Panc1 (cell line): ENCODE results near the gene PYM1. TPM values are rescaled to one million over a fixed set of nuclear protein-coding genes. Genes with fewer than 3 reads are reported as not detected.

Experiments
- ATAC-seq: fragments of 200-7000 bp; cut with Tn5 transposase; 2 replicates; pipeline ENCODE4 v1.9.1; 2020; ENCODE audit warnings: mild to moderate bottlenecking, moderate library complexity
- BruUV-seq: library from RNA; stranded (reverse); fragments of 400-500 nt; replicated peaks from 2 replicates; lab custom pipeline; 2021; lab: Mats Ljungman, UMichigan
- CTCF ChIA-PET: fragments of 300-600 bp; sonication (Branson Sonifier 250); formaldehyde crosslinking; loops from one replicate; lab custom pipeline; 2022; ENCODE audit warnings: antibody characterized with exemption; lab: Charles Lee
- POLR2A ChIA-PET: fragments of 300-600 bp; sonication (Branson Sonifier 250); formaldehyde crosslinking; loops from one replicate; lab custom pipeline; 2022; ENCODE audit warnings: antibody characterized with exemption; lab: Charles Lee
- DNase-seq: peaks from one replicate; pipeline ENCODE4 v3.0.0-alpha.2; 2010; ENCODE audit warnings: low read depth, low spot score
- H3K27ac ChIP-seq: 2 replicates; pipeline ENCODE4 v1.5.1; 2011; ENCODE audit warnings: mild to moderate bottlenecking, low read length, inconsistent platforms
- H3K27me3 ChIP-seq: fragments of 200-500 bp; sonication (Bioruptor generic); 2 replicates; pipeline ENCODE4 v1.6.0; 2014; ENCODE audit warnings: low read length, inconsistent platforms; ENCODE audit not compliant: control insufficient read depth, insufficient read depth
- H3K36me3 ChIP-seq: fragments of 200-500 bp; sonication (Bioruptor generic); 2 replicates; pipeline ENCODE4 v1.5.1; 2014; ENCODE audit warnings: inconsistent platforms, mild to moderate bottlenecking, low read length, moderate library complexity; ENCODE audit not compliant: control insufficient read depth, insufficient read depth
- H3K4me1 ChIP-seq: 2 replicates; pipeline ENCODE4 v1.5.1; 2011; ENCODE audit warnings: inconsistent platforms, mild to moderate bottlenecking, low read length, moderate library complexity; ENCODE audit not compliant: control insufficient read depth, insufficient read depth
- H3K4me3 ChIP-seq, 2 experiments: 2 replicates each; pipeline ENCODE4 v1.5.1; 2011 to 2012; ENCODE audit warnings: low read depth in 2 of 2, low read length in 2 of 2, mild to moderate bottlenecking in 2 of 2, inconsistent platforms in 1 of 2, moderate library complexity in 1 of 2
- H3K9me3 ChIP-seq: fragments of 200-500 bp; sonication (Bioruptor generic); 2 replicates; pipeline ENCODE4 v1.5.1; 2014; ENCODE audit warnings: low read depth, mild to moderate bottlenecking, inconsistent platforms, low read length, moderate library complexity; ENCODE audit not compliant: control insufficient read depth, insufficient read depth
- POLR2AphosphoS5 ChIP-seq: IDR thresholded peaks from 2 replicates; pipeline ENCODE4 v1.6.1; 2012; ENCODE audit warnings: mild to moderate bottlenecking, low read depth, low read length, moderate library complexity
- REST ChIP-seq, 2 experiments: IDR thresholded peaks; 2 replicates each; pipeline ENCODE4 v1.6.1; 2011 to 2012; ENCODE audit warnings: low read depth in 2 of 2, control low read depth in 1 of 2, low read length in 1 of 2, mild to moderate bottlenecking in 1 of 2, moderate library complexity in 1 of 2; ENCODE audit not compliant: insufficient read depth in 1 of 2
- SIN3A ChIP-seq: IDR thresholded peaks from 2 replicates; pipeline ENCODE4 v1.6.1; 2012; ENCODE audit warnings: low read depth, mild to moderate bottlenecking, low read length, moderate library complexity, borderline replicate concordance; ENCODE audit not compliant: insufficient read depth
- TCF7L2 ChIP-seq: IDR thresholded peaks from 2 replicates; pipeline ENCODE4 v1.6.1; 2011; ENCODE audit warnings: mild to moderate bottlenecking, low read depth, low read length, inconsistent platforms
- in situ Hi-C: cut with HindIII; loops from 2 replicates; pipeline ENCODE4 v1.10.0; 2016; ENCODE audit warnings: low sequenced_read_pairs, low pct_unique_long_range_greater_than_20kb
- intact Hi-C: fragments of 100-400 bp; cut with micrococcal nuclease; formaldehyde crosslinking; loops from one replicate; pipeline ENCODE4 v1.10.0; 2022; ENCODE audit not compliant: unreplicated experiment
- total RNA-seq: library from RNA; stranded (reverse); gene quantifications from one replicate; pipeline ENCODE4 v1.2.1, GENCODE V29; 2021; ENCODE audit not compliant: unreplicated experiment
- TF ChIP-seq, protein P1 (sequence below): fragments of 450-650 bp; IDR thresholded peaks from 2 replicates; pipeline ENCODE4 v1.5.1; 2017; ENCODE audit warnings: mild to moderate bottlenecking

PYM1 gene
- total RNA-seq, 1 experiment from 2014 or later: 32.2 TPM

- in situ Hi-C loops: no loop called here
- intact Hi-C loops: no loop called here
- H3K4me1 ChIP-seq: no peaks in the 10 kb centered on the region
Measured at GRCh38 chr12:55955344-55955743, 27.6 kb upstream of the PYM1 start.

DNA sequence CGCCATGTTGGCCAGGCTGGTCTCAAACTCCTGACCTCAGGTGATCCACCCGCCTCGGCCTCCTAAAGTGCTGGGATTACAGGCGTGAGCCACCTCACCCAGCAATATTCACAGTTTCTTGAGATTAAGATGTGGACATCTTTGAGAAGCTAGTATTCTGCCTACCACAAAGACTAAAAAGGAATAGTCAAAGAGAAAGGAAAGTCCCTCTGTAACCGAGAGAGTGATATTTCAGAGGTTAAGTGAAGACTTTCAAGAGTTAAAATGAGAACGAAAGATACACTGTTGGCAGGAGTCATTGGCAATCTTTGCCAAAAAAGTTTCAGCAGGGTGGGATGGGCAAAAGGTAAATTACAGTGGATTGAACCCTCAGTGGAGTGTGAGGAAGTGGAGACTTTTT is 18.9 kb upstream of the PYM1 start:
- BruUV-seq: no TSS peak
- H3K4me3 ChIP-seq: no peak overlapping the region
- no peaks in the 10 kb centered on the region for H3K9me3 ChIP-seq
- CTCF ChIA-PET: interaction anchor here (0.7 kb wide), 1 partner anchor 154 kb away, joined by 9 read pairs; no protein-coding TSS in a partner anchor
- no peaks in the 10 kb centered on the region for H3K27me3 ChIP-seq
- DNase-seq (no peak), ATAC-seq (no peak)
- H3K4me1 ChIP-seq: no peaks in the 10 kb centered on the region
- in situ Hi-C loops: no loop called here
- TF ChIP-seq, protein P1, sequence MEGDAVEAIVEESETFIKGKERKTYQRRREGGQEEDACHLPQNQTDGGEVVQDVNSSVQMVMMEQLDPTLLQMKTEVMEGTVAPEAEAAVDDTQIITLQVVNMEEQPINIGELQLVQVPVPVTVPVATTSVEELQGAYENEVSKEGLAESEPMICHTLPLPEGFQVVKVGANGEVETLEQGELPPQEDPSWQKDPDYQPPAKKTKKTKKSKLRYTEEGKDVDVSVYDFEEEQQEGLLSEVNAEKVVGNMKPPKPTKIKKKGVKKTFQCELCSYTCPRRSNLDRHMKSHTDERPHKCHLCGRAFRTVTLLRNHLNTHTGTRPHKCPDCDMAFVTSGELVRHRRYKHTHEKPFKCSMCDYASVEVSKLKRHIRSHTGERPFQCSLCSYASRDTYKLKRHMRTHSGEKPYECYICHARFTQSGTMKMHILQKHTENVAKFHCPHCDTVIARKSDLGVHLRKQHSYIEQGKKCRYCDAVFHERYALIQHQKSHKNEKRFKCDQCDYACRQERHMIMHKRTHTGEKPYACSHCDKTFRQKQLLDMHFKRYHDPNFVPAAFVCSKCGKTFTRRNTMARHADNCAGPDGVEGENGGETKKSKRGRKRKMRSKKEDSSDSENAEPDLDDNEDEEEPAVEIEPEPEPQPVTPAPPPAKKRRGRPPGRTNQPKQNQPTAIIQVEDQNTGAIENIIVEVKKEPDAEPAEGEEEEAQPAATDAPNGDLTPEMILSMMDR: no peak
- TF ChIP-seq REST (IDR thresholded peaks at IDR 0.05; ENCODE audit: insufficient read depth in 1 of 2, low read depth in 2 of 2, low read length in 1 of 2) (no peak), SIN3A (no peak), TCF7L2 (no peak), POLR2AphosphoS5 (no peak)
- no peak overlapping the region for H3K27ac ChIP-seq
- POLR2A ChIA-PET: no interaction called here
- intact Hi-C loops: loop anchor here (10.0 kb wide), 1 partner anchor 202 kb away; the partner anchor contains the start of gene GDF11
- H3K36me3 ChIP-seq: no peaks in the 10 kb centered on the region

More at GRCh38 chr12:55955344-55955743, 27.6 kb upstream of the PYM1 start:
- CTCF ChIA-PET: interaction anchor here (0.6 kb wide), 1 partner anchor 25 kb away, joined by 4 read pairs; no protein-coding TSS in a partner anchor
- H3K27me3 ChIP-seq: no peaks in the 10 kb centered on the region
- no peak overlapping the region for H3K27ac ChIP-seq
- BruUV-seq: no TSS peak
- no peak for DNase-seq
- H3K4me3 ChIP-seq: no peak overlapping the region
- H3K9me3 ChIP-seq: no peaks in the 10 kb centered on the region
- TF ChIP-seq SIN3A (no peak), POLR2AphosphoS5 (no peak), REST (IDR thresholded peaks at IDR 0.05; ENCODE audit: insufficient read depth in 1 of 2, low read depth in 2 of 2, low read length in 1 of 2) (no peak), TCF7L2 (no peak)
- TF ChIP-seq, protein P1: no peak
- POLR2A ChIA-PET: no interaction called here
- ATAC-seq: peak; percentile 36; the same call in 1 of the 2 replicates
- H3K36me3 ChIP-seq: no peaks in the 10 kb centered on the region
